Hematopoietic multipotent progenitor cell treated with erythropoietin and hydrocortisone succinate and interleukin-3 and kit ligand, for 4 days (in vitro differentiated cells): ENCODE data around the gene LRRIQ1.

ENCODE experiments used
- DNase-seq: peaks from one replicate; pipeline ENCODE4 v3.0.0-alpha.2; 2015

The LRRIQ1 gene

GRCh38 chr12:85058339-85058738, 22.2 kb downstream of the LRRIQ1 start:
- no peak for DNase-seq

- no peak for DNase-seq
Measured at GRCh38 chr12:85059594-85059993, 23.4 kb downstream of the LRRIQ1 start.

- DNase-seq: peak; percentile 5
Measured at GRCh38 chr12:85060916-85061315, 24.8 kb downstream of the LRRIQ1 start.

GRCh38 chr12:85065837-85066482, 29.8 kb downstream of the LRRIQ1 start:
- no peak for DNase-seq

- no peak for DNase-seq
Measured at GRCh38 chr12:85072826-85073225, 36.7 kb downstream of the LRRIQ1 start.

- peak; percentile 74 for DNase-seq
Measured at GRCh38 chr12:85076688-85077430, 40.7 kb downstream of the LRRIQ1 start.

- no peak for DNase-seq
Measured at GRCh38 chr12:85085066-85085465, 48.9 kb downstream of the LRRIQ1 start.

GRCh38 chr12:85089792-85090191, 53.6 kb downstream of the LRRIQ1 start:
- DNase-seq: no peak

- DNase-seq: no peak
Measured at GRCh38 chr12:85092814-85093370, 56.7 kb downstream of the LRRIQ1 start.

GRCh38 chr12:85095501-85095900, 59.4 kb downstream of the LRRIQ1 start:
- DNase-seq: no peak

GRCh38 chr12:85130646-85131045, 94.5 kb downstream of the LRRIQ1 start:
- no peak for DNase-seq

GRCh38 chr12:85138833-85139232, 102.7 kb downstream of the LRRIQ1 start:
- no peak for DNase-seq

GRCh38 chr12:85147331-85147730, 111.2 kb downstream of the LRRIQ1 start:
- no peak for DNase-seq

- DNase-seq: no peak
Measured at GRCh38 chr12:85152311-85152729, 116.2 kb downstream of the LRRIQ1 start.

GRCh38 chr12:85155791-85156190, 119.6 kb downstream of the LRRIQ1 start:
- DNase-seq: peak; percentile 48

GRCh38 chr12:85156569-85156968, 120.4 kb downstream of the LRRIQ1 start:
- no peak for DNase-seq

GRCh38 chr12:85157035-85157603, 121.0 kb downstream of the LRRIQ1 start:
- no peak for DNase-seq

GRCh38 chr12:85163752-85164321, 127.7 kb downstream of the LRRIQ1 start:
- no peak for DNase-seq

GRCh38 chr12:85179680-85180270, 143.6 kb downstream of the LRRIQ1 start:
- DNase-seq: no peak

- DNase-seq: no peak
Measured at GRCh38 chr12:85182699-85183098, 146.5 kb downstream of the LRRIQ1 start.

GRCh38 chr12:85183855-85184254, 147.7 kb downstream of the LRRIQ1 start:
- DNase-seq: no peak

GRCh38 chr12:85186236-85186635, 150.1 kb downstream of the LRRIQ1 start:
- no peak for DNase-seq

- no peak for DNase-seq
Measured at GRCh38 chr12:85188619-85189018, 152.5 kb downstream of the LRRIQ1 start.
